ENCODE data around the gene SLC6A5.

- TF ChIP-seq CTCF (conservative IDR thresholded peaks at IDR 0.05; ENCODE audit: low read depth, low read length): no peak
- no peak for TF ChIP-seq POLR2A (IDR thresholded peaks at IDR 0.05; ENCODE audit: low read depth, low read length)
- TF ChIP-seq USF2 (IDR thresholded peaks at IDR 0.05; ENCODE audit: low read depth, low read length): no peak
- TF ChIP-seq MAZ (IDR thresholded peaks at IDR 0.05; ENCODE audit: borderline replicate concordance, low read depth, low read length): no peak
These were observed 9.6 kb upstream of the SLC6A5 start for GRCh38 chr11:20589796-20590195.

Measured in IMR-90 (cell line).